ENCODE measurements around the gene ARMC7.

ARMC7 gene

DNA sequence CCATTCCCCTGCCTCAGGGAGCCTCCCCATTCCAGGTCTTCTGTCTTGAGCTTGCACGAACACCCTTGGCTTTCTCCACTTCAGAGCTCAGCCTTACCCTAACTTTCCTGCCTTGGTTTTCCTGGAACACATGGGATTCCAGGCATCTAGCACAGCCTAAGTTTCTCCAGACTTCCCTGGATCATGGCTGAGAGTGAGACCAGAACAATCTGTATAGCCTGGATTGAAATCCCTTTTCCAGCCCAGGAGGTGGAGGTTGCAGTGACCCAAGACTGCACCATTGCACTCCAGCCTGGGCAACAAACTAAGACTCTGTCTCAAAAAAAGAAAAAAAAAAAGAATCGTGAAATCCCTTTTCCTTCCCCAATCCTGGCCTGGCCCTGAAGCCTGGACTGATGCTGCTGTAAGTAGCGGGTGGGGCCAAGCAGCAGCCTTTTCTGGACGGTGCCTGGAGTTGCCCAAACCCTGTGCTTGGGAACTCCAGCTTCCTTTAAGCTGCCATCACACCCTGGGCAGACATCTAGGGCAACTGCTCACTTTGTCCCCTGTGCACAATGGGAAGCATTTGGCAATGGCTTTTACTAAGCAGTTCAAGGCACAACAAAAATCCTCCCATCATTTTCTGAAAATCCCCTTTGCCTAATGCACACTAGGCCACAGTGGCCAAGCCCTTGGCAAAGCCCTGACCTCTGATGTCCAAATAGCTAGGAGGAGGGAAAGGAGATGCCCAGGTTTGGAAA lies 34.0 kb upstream of the ARMC7 start:
- TF ChIP-seq EZH2phosphoT487 (IDR thresholded peaks at IDR 0.05; ENCODE audit: low read depth), result no peak
- TF ChIP-seq, protein P1, sequence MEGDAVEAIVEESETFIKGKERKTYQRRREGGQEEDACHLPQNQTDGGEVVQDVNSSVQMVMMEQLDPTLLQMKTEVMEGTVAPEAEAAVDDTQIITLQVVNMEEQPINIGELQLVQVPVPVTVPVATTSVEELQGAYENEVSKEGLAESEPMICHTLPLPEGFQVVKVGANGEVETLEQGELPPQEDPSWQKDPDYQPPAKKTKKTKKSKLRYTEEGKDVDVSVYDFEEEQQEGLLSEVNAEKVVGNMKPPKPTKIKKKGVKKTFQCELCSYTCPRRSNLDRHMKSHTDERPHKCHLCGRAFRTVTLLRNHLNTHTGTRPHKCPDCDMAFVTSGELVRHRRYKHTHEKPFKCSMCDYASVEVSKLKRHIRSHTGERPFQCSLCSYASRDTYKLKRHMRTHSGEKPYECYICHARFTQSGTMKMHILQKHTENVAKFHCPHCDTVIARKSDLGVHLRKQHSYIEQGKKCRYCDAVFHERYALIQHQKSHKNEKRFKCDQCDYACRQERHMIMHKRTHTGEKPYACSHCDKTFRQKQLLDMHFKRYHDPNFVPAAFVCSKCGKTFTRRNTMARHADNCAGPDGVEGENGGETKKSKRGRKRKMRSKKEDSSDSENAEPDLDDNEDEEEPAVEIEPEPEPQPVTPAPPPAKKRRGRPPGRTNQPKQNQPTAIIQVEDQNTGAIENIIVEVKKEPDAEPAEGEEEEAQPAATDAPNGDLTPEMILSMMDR (IDR thresholded peaks at IDR 0.05; ENCODE audit: low read depth, low read length), result no peak
- Histone ChIP-seq H4K20me1 (ENCODE audit: insufficient read depth, low read length) (no peaks in the 10 kb centered on the region), H3K27ac (ENCODE audit: low read length) (no peak overlapping the region)

DNA sequence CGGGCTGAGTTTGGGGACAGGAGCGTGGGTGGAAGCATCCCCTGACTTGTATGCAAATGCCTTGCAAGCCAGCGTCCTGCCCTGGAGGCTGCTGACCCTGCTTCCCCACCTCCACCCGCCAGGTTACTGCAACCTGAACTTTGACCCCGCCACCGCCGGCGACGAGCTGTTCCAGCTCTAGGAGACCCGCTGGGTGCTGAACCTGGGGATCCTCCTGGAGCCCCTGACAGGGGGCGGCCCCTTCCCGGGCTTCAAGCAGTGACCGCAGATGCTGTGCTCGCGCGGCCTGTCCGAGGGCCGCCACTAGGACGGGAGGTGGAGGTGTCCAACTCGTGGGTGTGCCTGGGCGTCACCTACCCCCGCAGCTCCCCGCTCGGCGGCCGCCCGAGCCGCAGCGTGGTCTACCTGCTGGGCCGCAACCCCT lies 32.7 kb upstream of the ARMC7 start:
- Histone ChIP-seq H3K27ac (ENCODE audit: low read length) (no peak overlapping the region), H3K36me3 (replicated peaks; ENCODE audit: low read depth, low read length) (no peaks in the 10 kb centered on the region), H3K4me3 (ENCODE audit: low read length) (peak overlapping the region; percentile 80), H3K79me2 (ENCODE audit: low read length) (no peaks in the 10 kb centered on the region), H3K4me2 (ENCODE audit: low read length) (peak overlapping the region; percentile 100), H4K20me1 (ENCODE audit: insufficient read depth, low read length) (no peaks in the 10 kb centered on the region), H3K27me3 (ENCODE audit: low read depth, low read length) (peaks cover under 1% of the 10 kb centered on the region; the same call in 1 of the 2 replicates), H3K4me1 (ENCODE audit: low read length) (peaks cover 31% of the 10 kb centered on the region), H3K9me3 (ENCODE audit: insufficient read depth, low read length) (no peaks in the 10 kb centered on the region), H2AFZ (ENCODE audit: low read depth, low read length) (peak overlapping the region; percentile 82), H3K9ac (ENCODE audit: low read length) (peak overlapping the region; percentile 79)
- TF ChIP-seq, protein P1 (IDR thresholded peaks at IDR 0.05; ENCODE audit: low read depth, low read length), result no peak
- no peak for TF ChIP-seq EZH2phosphoT487 (IDR thresholded peaks at IDR 0.05; ENCODE audit: low read depth)

More for the DNA sequence above, 34.0 kb upstream of the ARMC7 start:
- peaks cover 31% of the 10 kb centered on the region for H3K4me1 ChIP-seq (ENCODE audit: low read length)
- H3K9me3 ChIP-seq (ENCODE audit: insufficient read depth, low read length), result no peaks in the 10 kb centered on the region
- H3K79me2 ChIP-seq (ENCODE audit: low read length), result no peaks in the 10 kb centered on the region
- H2AFZ ChIP-seq (ENCODE audit: low read depth, low read length), result no peak overlapping the region
- H3K9ac ChIP-seq (ENCODE audit: low read length), result no peak overlapping the region
- H3K27me3 ChIP-seq (ENCODE audit: low read depth, low read length), result no peaks in the 10 kb centered on the region
- no peaks in the 10 kb centered on the region for H3K36me3 ChIP-seq (replicated peaks; ENCODE audit: low read depth, low read length)
- H3K4me3 ChIP-seq (ENCODE audit: low read length), result no peak overlapping the region
- H3K4me2 ChIP-seq (ENCODE audit: low read length), result no peak overlapping the region

DNA sequence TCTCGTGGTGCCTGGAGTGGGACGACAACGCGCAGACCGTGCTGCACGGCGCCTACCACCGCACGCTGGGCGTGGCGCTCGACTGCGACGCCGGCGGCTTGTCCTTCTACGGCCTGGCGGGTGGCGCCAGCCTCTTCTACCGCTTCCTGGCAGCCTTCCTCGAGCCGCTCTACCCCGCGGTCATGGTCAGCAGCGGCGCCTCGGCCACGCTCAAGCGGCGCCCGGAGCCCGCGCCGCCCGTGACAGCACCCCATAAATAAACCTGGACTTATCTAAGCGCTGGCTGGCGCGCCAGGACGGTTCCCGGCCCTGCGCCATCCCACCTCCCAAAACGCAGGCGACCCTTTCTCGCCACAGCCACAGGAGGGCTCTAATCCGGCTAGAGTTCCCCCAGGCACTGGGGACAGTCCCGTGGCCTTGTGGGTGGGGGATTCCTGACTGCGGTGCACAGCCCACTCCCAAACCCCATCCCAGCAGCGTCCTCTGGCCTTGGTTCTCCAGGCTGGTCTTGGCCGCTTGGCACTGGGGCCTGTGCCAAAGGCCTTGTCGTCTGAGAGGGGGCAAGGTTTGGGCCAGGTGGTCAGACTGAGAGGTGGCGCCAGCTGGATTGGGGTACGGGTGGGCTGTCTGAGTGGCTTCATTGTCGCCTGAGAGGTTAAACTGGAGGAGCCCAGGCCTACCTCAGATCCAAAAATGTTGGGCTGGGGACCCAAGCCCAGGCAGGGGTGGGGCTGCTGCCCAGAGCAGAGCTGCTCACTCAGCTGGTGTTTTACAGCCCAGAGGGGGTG lies 32.1 kb upstream of the ARMC7 start:
- Histone ChIP-seq H3K27ac (ENCODE audit: low read length) (peak overlapping the region; percentile 89), H3K4me1 (ENCODE audit: low read length) (peaks cover 31% of the 10 kb centered on the region), H3K4me3 (ENCODE audit: low read length) (peak overlapping the region; percentile 80), H3K4me2 (ENCODE audit: low read length) (peak overlapping the region; percentile 100), H4K20me1 (ENCODE audit: insufficient read depth, low read length) (no peaks in the 10 kb centered on the region), H3K36me3 (replicated peaks; ENCODE audit: low read depth, low read length) (no peaks in the 10 kb centered on the region), H3K9ac (ENCODE audit: low read length) (peak overlapping the region; percentile 79), H3K79me2 (ENCODE audit: low read length) (no peaks in the 10 kb centered on the region), H3K9me3 (ENCODE audit: insufficient read depth, low read length) (no peaks in the 10 kb centered on the region), H3K27me3 (ENCODE audit: low read depth, low read length) (peaks cover 5% of the 10 kb centered on the region; the same call in 1 of the 2 replicates), H2AFZ (ENCODE audit: low read depth, low read length) (peak overlapping the region; percentile 82)
- no peak for TF ChIP-seq EZH2phosphoT487 (IDR thresholded peaks at IDR 0.05; ENCODE audit: low read depth)
- TF ChIP-seq, protein P1 (IDR thresholded peaks at IDR 0.05; ENCODE audit: low read depth, low read length), result peak; percentile 57

Measured in OCI-LY3 (cell line).